ENCODE measurements around the gene RPS16.

Gene RPS16

GRCh38 chr19:39385629-39386411, 49.9 kb downstream of the RPS16 start:
- CTCF ChIA-PET = no interaction called here
- TF ChIP-seq ZNF384 (IDR thresholded peaks at IDR 0.05) (no peak), SP1 (IDR thresholded peaks at IDR 0.05) (no peak)
- POLR2A ChIA-PET = interaction anchor here (1.0 kb wide), 1 partner anchor 50 kb away, joined by 3 read pairs; the partner anchor contains the start of gene RPS16
- DNase-seq (ENCODE audit: extremely low spot score) = no peak

DNA sequence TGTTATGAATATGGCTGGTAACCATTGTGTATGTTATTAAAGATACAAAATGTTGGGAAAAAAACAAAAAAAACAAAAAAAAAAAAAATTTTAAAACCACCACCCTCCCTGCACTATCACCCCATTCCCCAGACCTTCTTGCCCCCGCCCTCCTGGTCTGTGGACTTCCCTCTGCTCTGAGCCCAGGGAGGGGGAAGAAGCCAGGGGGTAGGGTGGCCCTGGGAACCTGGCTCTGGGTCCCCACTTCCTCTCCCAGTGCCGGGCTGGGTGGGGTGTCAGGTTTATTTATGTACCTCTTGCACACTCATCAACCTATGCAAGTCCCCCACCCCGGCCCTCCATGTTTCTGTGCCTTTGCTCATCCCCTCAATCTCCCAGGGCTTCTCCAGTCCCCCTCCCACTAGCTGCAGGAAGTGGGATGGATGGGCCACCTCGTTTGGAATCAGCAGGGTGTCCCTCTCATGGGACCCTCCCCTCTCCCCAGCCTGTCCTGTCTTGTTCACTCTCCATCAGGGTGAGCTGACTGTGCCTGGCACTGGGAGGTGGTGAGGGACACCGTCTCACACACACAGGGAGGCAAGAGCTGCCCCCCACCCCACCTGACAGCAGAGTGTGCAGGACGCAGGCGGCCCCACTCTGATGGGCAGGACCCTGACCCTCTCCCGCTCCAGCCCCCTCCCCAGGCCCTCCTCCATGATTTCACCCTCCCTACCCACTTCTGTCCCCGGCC, 50.7 kb downstream of the RPS16 start:
- CTCF ChIA-PET = no interaction called here
- DNase-seq (ENCODE audit: extremely low spot score) = no peak
- TF ChIP-seq CTBP1 (IDR thresholded peaks at IDR 0.05; ENCODE audit: borderline replicate concordance) = no peak
- TF ChIP-seq TARDBP (IDR thresholded peaks at IDR 0.05) = no peak
- no peak for TF ChIP-seq FOXK2 (IDR thresholded peaks at IDR 0.05)
- no peak for TF ChIP-seq SP1 (IDR thresholded peaks at IDR 0.05)
- no peak for TF ChIP-seq HDGF (IDR thresholded peaks at IDR 0.05; ENCODE audit: borderline replicate concordance)
- TF ChIP-seq FOXM1 (IDR thresholded peaks at IDR 0.05; ENCODE audit: borderline replicate concordance) = no peak
- POLR2A ChIA-PET = no interaction called here

Data from HEK293T (cell line).